ENCODE data around the gene CCDC197. TPM values are rescaled to one million over a fixed set of nuclear protein-coding genes. Genes with fewer than 3 reads are reported as not detected.

The CCDC197 gene
- total and polyA plus RNA-seq, 4 donors = not detected

GRCh38 chr14:93961620-93962019, 35.5 kb upstream of the CCDC197 start:
- no peak overlapping the region for H3K9ac ChIP-seq (ENCODE audit: low read depth in 1 of 2, low read length in 2 of 2)
- no peak for DNase-seq (ENCODE audit: low spot score)
- H3K4me1 ChIP-seq (ENCODE audit: control insufficient read depth in 4 of 4, insufficient read depth in 4 of 4, low read length in 3 of 4) = peaks cover 0 to 9% (median 2%) of the 10 kb centered on the region in 4 donors
- 88% methylated on average over 8 of the region's 8 CpGs for WGBS
- H3K9me3 ChIP-seq (ENCODE audit: control insufficient read depth in 4 of 4, low read length in 3 of 4) = no peaks in the 10 kb centered on the region
- no peak for TF ChIP-seq SP1 (IDR thresholded peaks at IDR 0.05)
- TF ChIP-seq GABPA (IDR thresholded peaks at IDR 0.05 in 1 of 2, conservative IDR thresholded peaks at IDR 0.05 in 1 of 2) = no peak
- no peak for TF ChIP-seq FOXA1 (IDR thresholded peaks at IDR 0.05)
- TF ChIP-seq HNF4A (conservative IDR thresholded peaks at IDR 0.05) = no peak
- TF ChIP-seq RAD21 (IDR thresholded peaks at IDR 0.05) = no peak
- TF ChIP-seq REST (IDR thresholded peaks at IDR 0.05) = no peak
- no peak for TF ChIP-seq NR2F2 (IDR thresholded peaks at IDR 0.05)
- no peak for TF ChIP-seq YY1 (IDR thresholded peaks at IDR 0.05)
- no peak for TF ChIP-seq FOXA2 (IDR thresholded peaks at IDR 0.05)
- H3K27ac ChIP-seq (ENCODE audit: low read depth in 1 of 2, low read length in 2 of 2) = no peak overlapping the region
- H3K4me3 ChIP-seq (ENCODE audit: low read depth in 1 of 3, low read length in 3 of 3) = no peak overlapping the region
- H3K36me3 ChIP-seq (ENCODE audit: control insufficient read depth in 4 of 4, insufficient read depth in 3 of 4, low read depth in 1 of 4, low read length in 3 of 4) = no peaks in the 10 kb centered on the region
- no peaks in the 10 kb centered on the region for H3K27me3 ChIP-seq (ENCODE audit: control insufficient read depth in 4 of 4, insufficient read depth in 4 of 4, low read length in 3 of 4)

GRCh38 chr14:93962701-93963601, 34.1 kb upstream of the CCDC197 start:
- no peak for DNase-seq (ENCODE audit: low spot score)
- no peak overlapping the region for H3K4me3 ChIP-seq (ENCODE audit: low read depth in 1 of 3, low read length in 3 of 3)
- no peaks in the 10 kb centered on the region for H3K36me3 ChIP-seq (ENCODE audit: control insufficient read depth in 4 of 4, insufficient read depth in 3 of 4, low read depth in 1 of 4, low read length in 3 of 4)
- peak overlapping the region; percentile 48 to 51 for H3K27ac ChIP-seq (ENCODE audit: low read depth in 1 of 2, low read length in 2 of 2)
- peaks cover 0 to 9% (median 2%) of the 10 kb centered on the region in 4 donors for H3K4me1 ChIP-seq (ENCODE audit: control insufficient read depth in 4 of 4, insufficient read depth in 4 of 4, low read length in 3 of 4)
- 66% methylated on average over 16 of the region's 16 CpGs for WGBS
- H3K9me3 ChIP-seq (ENCODE audit: control insufficient read depth in 4 of 4, low read length in 3 of 4) = no peaks in the 10 kb centered on the region
- peak; percentile 80 for TF ChIP-seq NR2F2 (IDR thresholded peaks at IDR 0.05)
- no peak for TF ChIP-seq FOXA1 (IDR thresholded peaks at IDR 0.05)
- no peak for TF ChIP-seq RAD21 (IDR thresholded peaks at IDR 0.05)
- peak in 1 of 2 donors; percentile 11 for TF ChIP-seq RXRA (IDR thresholded peaks at IDR 0.05)
- no peak for TF ChIP-seq YY1 (IDR thresholded peaks at IDR 0.05)
- TF ChIP-seq CTCF (IDR thresholded peaks at IDR 0.05; ENCODE audit: low read depth, low read length, missing input control) = no peak
- no peak for TF ChIP-seq REST (IDR thresholded peaks at IDR 0.05)
- no peaks in the 10 kb centered on the region for H3K27me3 ChIP-seq (ENCODE audit: control insufficient read depth in 4 of 4, insufficient read depth in 4 of 4, low read length in 3 of 4)
- H3K9ac ChIP-seq (ENCODE audit: low read depth in 1 of 2, low read length in 2 of 2) = no peak overlapping the region
